Nephron progenitor cell (in vitro differentiated cells): ENCODE data around the gene GNB1.
A peak's percentile ranks its signal among the peaks of the same experiment; 100 is the strongest.

Experiments used
- DNase-seq: peaks from one replicate; pipeline ENCODE4 v3.0.0; 2021
- H3K27ac Mint-ChIP-seq: 2 replicates; pipeline ENCODE4 v1.8.0; 2021; ENCODE audit warnings: mild to moderate bottlenecking, moderate library complexity, mixed read lengths
- H3K27me3 Mint-ChIP-seq: 2 replicates; pipeline ENCODE4 v1.8.0; 2021; ENCODE audit warnings: mild to moderate bottlenecking, low read depth, mixed read lengths; ENCODE audit not compliant: poor library complexity
- H3K36me3 Mint-ChIP-seq: 2 replicates; pipeline ENCODE4 v1.8.0; 2021; ENCODE audit warnings: low read depth, mixed read lengths
- H3K4me1 Mint-ChIP-seq: 2 replicates; pipeline ENCODE4 v1.8.0; 2021; ENCODE audit warnings: mixed read lengths
- H3K4me3 Mint-ChIP-seq: 2 replicates; pipeline ENCODE4 v1.8.0; 2021; ENCODE audit warnings: mild to moderate bottlenecking, moderate library complexity, mixed read lengths
- H3K9me3 Mint-ChIP-seq: 2 replicates; pipeline ENCODE4 v1.8.0; 2021; ENCODE audit warnings: mild to moderate bottlenecking, moderate library complexity, mixed read lengths
- CTCF ChIP-seq: fragments of 200-600 bp; sonication (generic); IDR thresholded peaks from 2 replicates; pipeline ENCODE4 v1.5.0; 2021; ENCODE audit warnings: antibody characterized with exemption

GNB1 gene

GRCh38 chr1:1921459-1921862 is 30.6 kb upstream of the GNB1 start:
- no peaks in the 10 kb centered on the region for H3K36me3 Mint-ChIP-seq
- no peak for DNase-seq
- TF ChIP-seq CTCF, result no peak
- no peaks in the 10 kb centered on the region for H3K9me3 Mint-ChIP-seq
- peaks cover 13% of the 10 kb centered on the region for H3K27me3 Mint-ChIP-seq
- H3K4me3 Mint-ChIP-seq, result no peak overlapping the region
- H3K4me1 Mint-ChIP-seq, result peaks cover 23% of the 10 kb centered on the region
- no peak overlapping the region for H3K27ac Mint-ChIP-seq

GRCh38 chr1:1920608-1921458 is 29.9 kb upstream of the GNB1 start:
- Mint-ChIP-seq H3K27ac (no peak overlapping the region), H3K27me3 (peaks cover 13% of the 10 kb centered on the region), H3K4me1 (peaks cover 27% of the 10 kb centered on the region), H3K9me3 (no peaks in the 10 kb centered on the region), H3K4me3 (no peak overlapping the region), H3K36me3 (no peaks in the 10 kb centered on the region)
- TF ChIP-seq CTCF, result no peak
- DNase-seq, result no peak

GRCh38 chr1:1920057-1920607 is 29.2 kb upstream of the GNB1 start:
- Mint-ChIP-seq H3K4me3 (no peak overlapping the region), H3K36me3 (no peaks in the 10 kb centered on the region), H3K9me3 (no peaks in the 10 kb centered on the region), H3K27ac (no peak overlapping the region), H3K4me1 (peaks cover 28% of the 10 kb centered on the region), H3K27me3 (peaks cover 13% of the 10 kb centered on the region)
- no peak for DNase-seq
- no peak for TF ChIP-seq CTCF

GRCh38 chr1:1919304-1920056 is 28.6 kb upstream of the GNB1 start:
- no peak for TF ChIP-seq CTCF
- H3K4me3 Mint-ChIP-seq, result peak overlapping the region; percentile 45
- peaks cover 14% of the 10 kb centered on the region for H3K27me3 Mint-ChIP-seq
- H3K36me3 Mint-ChIP-seq, result no peaks in the 10 kb centered on the region
- peak; percentile 100 for DNase-seq
- no peak overlapping the region for H3K27ac Mint-ChIP-seq
- H3K9me3 Mint-ChIP-seq, result no peaks in the 10 kb centered on the region
- peaks cover 29% of the 10 kb centered on the region for H3K4me1 Mint-ChIP-seq

GRCh38 chr1:1918901-1919303 is 28.0 kb upstream of the GNB1 start, which contains the start of gene TMEM52:
Gene TMEM52 (minus strand): TSS chr1:1919279. CDS start chr1:1919265, 14 bp downstream.
- Mint-ChIP-seq H3K9me3 (no peaks in the 10 kb centered on the region), H3K4me1 (peaks cover 33% of the 10 kb centered on the region), H3K4me3 (peak within 1 kb of the TSS; percentile 66), H3K36me3 (no peaks in the 10 kb centered on the region), H3K27ac (no peak within 1 kb of the TSS), H3K27me3 (peaks cover 14% of the 10 kb centered on the region)
- no peak for DNase-seq
- TF ChIP-seq CTCF, result no peak
